HG02943 (cell line): Measurements from ENCODE around the gene GRPEL1.

ENCODE experiments used
- ATAC-seq: cut with Tn5 transposase; IDR thresholded peaks from one replicate; pipeline ENCODE4 v1.9.1; 2021; ENCODE audit warnings: mild to moderate bottlenecking, low read depth, moderate library complexity; ENCODE audit not compliant: unreplicated experiment

Gene GRPEL1

DNA sequence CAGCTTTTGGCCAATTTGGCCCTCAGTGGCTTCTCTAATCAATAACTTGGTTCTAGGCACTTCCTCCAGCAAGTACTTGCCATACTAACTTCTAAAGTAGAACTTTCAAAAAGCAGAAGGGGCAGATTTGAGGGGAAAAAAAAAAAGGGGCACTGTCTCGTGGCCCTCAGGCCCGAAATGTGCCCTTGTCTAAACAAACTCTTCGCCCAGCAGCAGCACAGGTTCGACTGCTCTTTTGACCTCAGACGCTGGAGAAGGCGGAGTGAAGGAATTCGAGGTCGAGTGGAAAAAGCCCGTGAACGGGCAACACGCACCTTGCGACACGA lies 775 bp downstream of the GRPEL1 start:
- no peak for ATAC-seq

DNA sequence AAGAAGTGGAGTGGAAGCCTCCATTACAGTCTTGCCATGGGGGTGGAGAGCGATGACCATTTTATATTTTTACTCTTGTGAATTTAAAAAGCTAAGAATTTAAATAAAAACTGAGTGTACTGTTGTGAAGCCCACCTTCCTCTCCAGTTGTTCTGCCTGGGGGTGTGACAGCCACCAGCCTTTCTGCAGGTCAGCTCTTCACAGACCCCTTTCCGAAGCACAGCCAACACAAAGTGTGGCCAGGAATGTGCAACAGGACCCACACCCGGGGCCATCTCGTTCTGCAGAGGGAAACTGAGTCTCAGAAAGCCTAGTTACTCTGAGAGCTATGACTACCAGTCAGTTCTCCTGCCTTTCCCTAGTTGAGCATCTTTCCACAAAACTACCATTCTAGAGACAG lies 1.4 kb downstream of the GRPEL1 start:
- no peak for ATAC-seq

DNA sequence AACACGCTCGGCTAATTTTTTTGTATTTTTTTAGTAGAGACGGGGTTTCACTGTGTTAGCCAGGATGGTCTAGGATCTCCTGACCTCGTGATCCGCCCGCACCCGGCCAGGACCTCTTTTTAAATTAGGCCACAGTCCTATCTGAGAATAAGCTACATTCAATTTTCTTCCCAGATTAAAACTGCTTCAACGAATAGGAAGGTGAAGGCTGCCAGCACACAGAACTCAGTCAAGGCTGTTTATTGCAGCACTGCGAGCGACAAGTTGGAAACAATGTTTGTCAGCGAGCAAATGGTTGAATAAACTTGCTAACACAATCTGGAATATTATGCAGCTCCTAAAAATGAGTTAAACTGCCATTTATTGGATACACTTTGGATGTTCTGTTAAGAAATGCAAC lies 1.9 kb downstream of the GRPEL1 start:
- no peak for ATAC-seq

DNA sequence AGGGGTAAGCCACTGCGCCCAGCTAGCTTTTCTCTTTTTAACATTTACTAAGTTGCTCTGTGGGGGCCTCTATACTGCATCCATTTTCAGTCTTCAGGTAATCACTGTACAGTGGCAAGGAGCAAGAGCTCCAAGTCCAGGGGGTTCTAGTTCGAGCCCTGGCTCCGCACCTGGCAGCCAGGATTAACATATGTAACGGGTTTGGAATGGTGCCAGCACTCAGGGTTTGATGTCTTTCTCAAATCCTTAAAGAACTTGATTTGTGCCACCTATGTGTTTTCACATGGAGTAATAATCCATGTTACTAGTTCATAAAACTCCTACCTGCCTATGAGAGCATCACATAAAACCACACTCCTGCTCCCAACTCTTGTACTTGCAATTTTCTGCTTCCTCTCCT lies 4.5 kb downstream of the GRPEL1 start:
- no peak for ATAC-seq

DNA sequence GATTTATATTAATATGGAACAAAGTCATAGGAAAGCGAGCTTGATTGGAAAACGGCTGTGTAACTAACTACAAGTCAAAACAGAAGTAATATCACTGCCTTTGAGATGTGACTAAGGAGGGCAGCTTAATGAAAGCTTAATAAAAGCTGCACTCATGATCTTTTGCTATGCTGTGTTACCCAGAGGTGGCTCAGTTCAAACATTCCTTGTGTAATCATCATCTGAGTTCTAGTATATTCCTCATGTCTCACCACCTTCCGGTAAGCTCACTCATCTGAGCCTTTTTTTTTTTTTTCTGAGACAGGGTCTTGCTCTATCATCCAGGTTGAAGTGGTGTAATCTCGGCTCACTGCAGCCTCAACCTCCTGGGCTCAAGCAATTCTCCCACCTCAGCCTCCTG lies 5.0 kb downstream of the GRPEL1 start:
- ATAC-seq = no peak

DNA sequence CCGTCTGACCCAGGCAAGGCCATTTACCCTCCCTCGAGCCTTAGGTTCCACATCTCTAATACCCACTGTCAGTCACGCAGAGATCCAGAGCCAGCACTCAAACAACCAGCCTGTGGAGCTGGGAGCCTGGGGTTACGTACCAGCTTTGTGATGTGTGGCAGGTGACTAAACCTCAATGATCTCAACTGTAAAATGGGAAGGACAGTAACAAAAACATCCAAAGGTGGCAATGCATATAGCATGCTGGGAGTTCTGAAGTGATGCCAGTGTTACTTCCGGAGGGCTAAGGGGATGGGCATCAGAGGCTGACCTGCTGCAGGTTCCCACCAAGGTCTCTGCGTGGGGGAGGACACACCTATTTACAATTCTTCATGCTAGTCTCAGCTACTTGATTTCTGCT lies 6.0 kb downstream of the GRPEL1 start:
- no peak for ATAC-seq

DNA sequence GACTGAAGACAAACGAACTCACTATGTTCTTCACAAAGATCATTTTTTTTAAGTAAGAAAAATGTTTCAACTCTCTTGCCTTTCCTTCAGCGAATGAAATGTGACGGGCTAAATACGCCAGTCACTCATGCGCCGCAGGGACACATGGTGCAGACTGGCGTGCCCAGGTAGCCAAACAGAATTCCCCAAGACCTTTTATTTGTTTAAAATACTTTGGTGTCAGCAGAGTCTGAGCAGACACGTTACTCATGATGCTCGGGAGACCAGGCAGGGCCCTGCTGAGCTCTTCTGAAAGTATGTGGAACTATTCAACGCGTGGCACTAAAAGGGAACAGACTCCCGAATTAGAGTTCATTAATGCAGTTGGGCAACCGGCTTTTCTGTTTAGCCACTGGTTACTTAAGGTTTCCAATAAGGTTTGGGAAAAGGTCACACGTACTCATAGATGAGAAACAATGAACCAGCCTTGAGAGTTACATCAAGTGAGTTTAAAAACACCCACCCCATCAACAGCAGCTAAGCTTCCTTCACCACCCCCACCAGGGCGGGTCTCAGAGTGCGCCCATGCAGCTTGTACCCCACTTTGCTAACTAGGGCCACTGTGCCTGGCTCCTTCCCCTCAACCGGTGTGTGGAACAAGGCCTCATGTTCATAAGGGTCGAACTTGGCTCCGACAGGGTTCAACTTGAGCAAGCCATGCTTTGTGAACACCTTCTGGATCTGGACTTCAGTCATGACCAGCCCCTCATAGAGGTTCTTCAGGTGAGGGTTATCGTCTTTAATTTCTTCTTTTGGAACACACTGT lies 7.3 kb downstream of the GRPEL1 start:
- no peak for ATAC-seq

DNA sequence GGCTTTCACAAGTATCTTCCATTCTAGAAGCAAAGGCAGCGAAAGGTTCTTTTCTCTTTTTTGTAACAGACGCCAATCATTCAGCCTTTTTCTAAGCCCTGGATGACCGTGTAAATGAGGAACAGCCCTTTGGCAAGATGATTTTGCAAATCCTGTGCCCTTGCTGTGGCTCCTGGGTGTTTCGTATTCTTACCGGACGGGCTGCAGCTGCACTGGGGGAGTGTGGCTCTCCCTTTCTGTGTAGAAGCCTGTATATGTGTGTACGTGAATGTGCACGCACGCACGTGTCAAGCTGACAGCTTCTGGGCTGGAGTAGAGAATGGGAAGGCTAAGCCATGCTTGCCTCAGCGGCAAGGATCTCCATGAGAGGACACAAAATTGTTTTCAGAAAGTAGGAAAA lies 8.2 kb downstream of the GRPEL1 start:
- no peak for ATAC-seq

DNA sequence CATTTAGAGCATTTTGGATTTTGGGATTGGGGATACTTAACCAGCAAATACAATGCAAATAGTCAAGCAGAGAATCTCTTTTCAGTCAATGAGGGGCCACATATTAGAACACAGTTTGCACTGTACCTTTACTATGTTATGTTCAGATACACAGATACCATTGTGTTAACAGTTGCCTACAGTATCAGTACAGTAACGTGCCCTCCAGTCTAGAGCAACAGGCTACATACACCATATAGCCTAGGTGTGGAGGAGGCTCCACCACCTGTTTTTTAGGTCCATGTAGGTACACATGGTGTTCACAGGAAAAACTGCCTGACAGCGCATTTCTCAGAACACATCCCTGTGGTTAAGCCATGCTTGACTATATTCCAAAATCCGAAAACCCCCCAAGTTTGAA lies 9.1 kb downstream of the GRPEL1 start:
- no peak for ATAC-seq

DNA sequence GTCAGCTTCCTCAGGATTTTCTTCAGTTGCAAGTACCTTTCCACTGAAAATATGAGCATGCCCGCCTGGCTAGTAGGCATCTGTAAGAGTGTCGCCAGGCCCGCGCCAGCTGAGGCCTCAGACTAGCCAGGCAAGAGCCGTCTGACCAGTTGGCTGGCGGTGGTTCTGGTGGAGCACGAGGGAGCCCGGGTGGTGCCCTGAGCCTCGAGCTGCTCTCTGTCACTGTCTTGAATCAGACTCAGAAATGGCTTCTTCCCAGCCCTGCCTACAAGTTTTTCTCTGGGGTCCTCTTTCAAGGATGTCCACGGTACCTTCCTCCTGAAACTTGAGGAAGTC lies 11.9 kb downstream of the GRPEL1 start:
- ATAC-seq = no peak

DNA sequence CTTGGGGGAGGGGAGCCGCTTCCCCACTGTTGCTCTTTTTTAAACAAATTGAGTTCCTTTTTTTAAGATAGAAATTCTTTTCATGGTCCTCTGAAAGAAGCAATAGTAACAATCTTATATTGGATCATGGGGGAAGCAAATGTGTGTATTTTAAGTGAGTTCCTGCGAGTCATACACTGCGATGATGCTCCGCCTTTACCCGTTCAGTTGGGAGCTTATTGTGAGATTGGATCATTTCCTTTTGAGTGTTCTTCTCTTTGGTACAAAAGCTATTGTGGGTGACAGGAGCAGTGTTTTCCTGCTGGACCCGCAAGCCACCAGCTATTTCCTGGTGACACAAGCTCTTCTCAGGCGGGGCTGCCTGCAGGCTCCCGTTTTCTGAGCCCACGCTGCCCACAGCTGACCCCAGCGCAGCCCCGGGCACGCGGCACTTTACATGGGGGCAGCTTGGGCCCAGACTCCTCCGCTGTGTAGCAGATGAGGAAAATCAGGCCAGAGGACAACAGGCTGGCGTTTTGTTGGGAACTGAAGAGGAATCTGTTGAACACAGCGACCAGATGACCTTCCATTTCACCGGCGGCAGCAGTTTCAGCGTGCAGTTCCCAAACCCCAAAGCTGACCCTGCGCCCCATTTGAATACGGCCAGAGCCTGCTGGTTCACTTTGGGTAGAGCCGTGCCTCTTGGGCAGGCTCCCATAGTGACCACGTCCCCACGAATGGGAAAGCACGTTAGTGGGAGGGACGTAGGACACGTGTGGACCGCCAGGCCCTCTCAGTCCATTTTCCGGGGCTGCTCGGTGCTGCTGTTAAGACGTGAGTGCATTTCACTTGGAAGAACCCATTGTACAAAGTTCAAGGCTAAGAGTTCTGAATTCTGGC lies 12.5 kb downstream of the GRPEL1 start:
- ATAC-seq = no peak

DNA sequence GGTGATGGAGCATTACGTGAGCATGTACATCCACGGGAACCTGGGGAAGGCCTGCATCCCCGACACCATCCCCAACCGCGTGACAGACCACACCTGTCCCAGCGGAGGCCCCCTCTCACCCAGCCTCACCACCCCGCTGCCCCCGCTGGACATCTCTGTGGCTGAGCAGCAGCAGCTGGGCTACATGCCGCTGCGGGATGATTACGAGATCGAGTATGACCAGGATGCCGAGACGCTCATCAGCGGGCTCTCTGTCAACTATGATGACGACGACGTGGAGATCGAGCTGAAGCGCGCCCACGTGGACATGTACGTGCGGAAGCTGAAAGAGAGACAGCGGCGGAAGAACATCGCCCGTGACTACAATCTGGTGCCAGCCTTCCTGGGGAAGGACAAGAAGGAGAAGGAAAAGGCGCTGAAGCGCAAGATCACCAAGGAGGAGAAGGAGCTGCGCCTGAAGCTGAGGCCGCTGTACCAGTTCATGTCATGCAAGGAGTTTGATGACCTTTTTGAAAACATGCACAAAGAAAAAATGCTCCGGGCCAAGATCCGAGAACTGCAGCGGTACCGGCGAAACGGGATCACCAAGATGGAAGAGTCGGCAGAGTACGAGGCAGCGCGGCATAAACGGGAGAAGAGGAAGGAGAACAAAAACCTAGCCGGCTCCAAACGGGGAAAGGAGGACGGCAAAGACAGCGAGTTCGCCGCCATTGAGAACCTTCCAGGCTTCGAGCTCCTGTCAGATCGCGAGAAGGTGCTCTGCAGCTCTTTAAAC lies 13.6 kb downstream of the GRPEL1 start:
- no peak for ATAC-seq

DNA sequence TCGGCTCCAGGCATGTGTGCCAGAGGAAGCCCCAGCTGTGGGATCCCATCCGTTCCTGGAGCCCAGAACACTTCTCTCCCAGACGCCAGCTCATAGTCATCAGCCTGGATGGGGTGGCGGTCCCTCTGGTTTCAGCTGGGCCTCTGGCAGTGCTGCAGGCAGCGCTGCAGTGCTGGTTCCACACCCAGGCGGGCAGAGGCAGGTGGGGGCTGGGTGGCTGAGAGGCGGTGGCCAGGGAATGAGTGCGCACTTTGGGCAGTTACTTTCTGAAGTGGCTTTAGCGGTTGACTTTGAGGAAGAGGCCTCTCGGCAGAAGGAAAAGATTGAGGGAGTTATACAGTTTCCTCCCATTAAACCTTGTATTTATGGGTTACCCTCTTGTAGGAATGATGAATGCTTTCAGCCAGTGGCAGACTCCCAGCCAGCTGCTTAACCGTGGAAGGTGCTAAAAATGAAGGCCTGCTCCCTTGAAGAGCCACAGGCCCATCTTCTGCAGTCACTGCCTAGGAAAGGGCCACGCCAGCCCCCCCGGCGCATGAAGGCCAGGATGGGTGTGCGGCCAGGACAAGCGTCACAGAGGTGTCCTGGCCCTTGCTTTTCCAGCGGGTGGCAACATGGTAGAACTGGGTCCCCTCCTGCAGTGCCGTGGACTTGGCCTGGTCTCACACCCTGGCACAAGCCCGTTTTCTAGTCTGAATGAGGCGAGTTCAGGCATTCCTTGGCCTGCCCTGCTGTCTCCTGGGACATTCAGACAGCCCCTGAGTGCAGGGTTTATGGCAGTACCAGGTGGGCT lies 14.7 kb downstream of the GRPEL1 start:
- no peak for ATAC-seq

DNA sequence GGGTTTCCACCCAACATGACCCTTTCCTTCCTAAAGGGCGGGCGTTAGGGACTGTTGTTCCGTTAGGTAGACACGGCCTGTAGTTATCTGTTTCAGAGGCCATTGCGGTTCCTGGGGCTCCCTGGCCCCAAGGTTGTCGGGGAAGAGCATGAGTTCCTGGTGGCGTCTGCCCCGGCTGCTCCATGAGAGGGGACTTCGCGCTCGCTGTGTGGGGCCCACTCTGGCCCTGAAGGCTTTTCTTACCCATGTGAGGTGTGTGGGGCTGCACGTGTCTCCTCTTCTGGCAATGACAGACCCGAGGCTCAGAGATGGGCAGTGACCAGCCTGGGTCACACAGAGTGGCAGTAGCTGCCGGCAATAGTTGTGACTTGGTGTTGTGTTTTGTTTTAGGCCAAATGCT lies 15.6 kb downstream of the GRPEL1 start:
- ATAC-seq = no peak

DNA sequence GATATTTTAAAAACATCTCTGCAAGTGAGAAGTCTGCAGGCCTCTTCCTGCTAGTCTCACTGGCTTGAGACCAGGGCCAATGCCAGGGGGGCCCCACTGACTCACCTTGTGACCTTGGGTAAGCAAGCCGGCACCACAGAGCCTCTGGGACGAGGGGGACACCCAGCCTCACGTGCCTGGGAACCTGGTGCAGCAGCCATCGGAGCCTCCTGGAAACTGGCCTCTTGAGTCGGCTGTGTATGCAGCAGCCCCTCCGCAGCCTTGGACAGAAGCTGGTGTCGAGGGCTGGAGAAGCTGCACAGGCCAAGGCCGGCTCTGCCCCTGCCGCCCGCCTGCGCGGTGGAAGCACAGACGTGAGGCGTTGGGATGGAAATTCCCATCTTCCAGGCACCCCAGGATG lies 16.0 kb downstream of the GRPEL1 start:
- no peak for ATAC-seq

DNA sequence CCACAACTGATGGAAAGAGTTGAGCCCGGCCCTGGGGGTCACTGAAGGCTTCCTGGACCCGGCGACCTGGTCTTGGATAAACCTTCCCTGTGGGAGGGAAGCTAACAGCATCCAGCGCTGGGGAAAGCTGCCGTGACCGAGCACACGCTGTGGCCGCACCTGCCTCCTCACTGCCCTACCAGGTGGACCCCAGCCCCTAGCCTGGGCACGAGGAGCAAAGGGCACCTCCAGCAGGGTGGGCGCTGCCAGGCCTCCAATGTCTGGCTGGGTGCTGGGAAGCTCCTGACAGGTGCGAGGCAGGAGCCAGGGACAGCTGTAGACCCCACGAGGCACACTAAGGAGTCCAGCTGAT lies 16.7 kb downstream of the GRPEL1 start:
- ATAC-seq = no peak

DNA sequence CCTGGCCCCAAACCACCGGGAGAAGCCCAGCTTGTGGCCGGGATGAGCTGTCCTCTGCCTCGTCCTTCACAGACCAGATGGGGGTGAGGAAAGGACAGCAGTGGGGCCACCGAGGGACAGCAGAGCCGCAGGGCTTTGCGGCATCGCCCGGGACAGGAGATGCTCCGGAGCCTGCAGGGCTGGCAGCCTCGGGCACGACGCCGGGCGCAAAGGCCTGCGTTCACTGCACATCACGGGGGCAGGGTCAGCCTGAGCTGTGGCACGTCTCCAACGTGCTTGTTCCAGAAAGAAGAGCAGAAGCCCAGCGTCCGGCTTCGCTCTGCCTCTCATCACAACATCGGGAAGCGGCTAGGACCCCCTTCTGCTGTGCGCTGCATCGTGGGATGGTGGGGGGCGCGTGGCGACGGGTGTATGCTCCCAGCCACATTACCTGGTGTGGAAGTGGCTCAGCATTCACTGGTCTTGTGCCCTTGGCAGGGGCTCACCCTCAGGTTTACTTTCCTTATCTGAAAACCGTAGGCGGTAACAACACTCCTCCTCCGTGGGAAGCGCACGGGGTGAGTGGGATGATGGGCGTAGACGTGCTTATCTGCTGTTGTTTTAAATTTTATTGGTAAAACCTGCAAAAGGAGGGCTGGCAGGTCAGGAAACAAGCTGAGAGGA lies 17.3 kb downstream of the GRPEL1 start:
- ATAC-seq = no peak

DNA sequence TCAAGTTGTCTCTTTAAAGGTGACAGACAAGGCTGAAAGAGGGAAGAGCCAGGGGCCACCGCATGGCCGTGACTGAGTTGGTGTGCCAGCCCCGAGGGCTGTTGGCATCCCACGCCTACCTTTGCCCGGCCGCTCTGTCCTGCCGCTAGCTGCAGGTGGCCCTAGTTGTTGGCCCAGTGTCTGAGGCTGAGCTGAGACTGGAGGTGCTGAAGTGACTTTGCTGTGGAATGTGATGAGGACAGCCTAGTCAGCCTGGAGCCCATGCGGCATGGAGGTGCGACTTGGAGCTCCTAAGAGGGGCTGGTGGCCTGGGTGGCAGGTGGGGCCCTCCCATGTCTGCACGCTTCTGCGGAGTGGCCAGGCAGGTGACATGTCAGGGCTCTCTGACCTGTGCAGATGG lies 18.1 kb downstream of the GRPEL1 start:
- ATAC-seq = no peak

DNA sequence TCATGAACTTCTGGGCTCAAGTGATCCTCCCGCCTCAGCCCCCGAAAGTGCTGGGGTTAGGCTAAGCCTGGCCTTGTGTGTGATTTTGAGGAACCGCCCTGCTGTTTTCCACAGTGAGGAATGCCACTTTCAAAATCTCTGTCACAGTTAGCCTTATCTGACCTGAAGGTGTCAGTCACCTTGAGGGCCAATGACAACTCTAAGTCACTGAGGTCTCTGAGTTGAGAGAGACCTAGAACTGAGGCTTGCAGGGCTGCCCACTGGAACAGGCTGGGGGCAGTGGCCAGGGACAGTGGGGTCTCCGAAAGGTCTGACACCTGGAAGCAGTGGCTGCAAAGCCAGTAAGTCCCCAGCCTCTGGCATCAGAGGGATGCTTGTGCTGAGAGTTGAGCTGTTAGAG lies 18.6 kb downstream of the GRPEL1 start:
- ATAC-seq = no peak

DNA sequence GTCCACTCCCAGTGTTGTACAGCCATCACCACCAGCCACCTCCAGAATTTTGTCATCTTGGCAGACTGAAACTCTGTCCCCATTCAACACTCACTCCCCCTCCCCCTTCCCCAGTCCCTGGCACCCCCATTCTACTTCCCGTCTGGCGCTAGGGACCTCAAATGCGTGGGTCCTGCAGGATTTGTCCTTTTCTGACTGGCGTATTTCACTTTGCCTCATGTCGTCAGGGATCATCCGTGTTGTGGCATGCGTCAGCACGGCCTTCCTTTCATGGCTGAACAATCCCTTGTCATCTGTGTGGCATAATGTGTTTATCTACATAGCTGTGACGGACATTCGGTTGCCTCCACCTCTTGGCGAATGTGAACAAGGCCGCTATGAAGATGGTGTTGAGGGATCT lies 19.2 kb downstream of the GRPEL1 start:
- no peak for ATAC-seq
